HepG2 (cell line): ENCODE results near the gene TTC31. TPM values are rescaled to one million over a fixed set of nuclear protein-coding genes. Genes with fewer than 3 reads are reported as not detected.

Experiments
- BRD4 ChIP-seq: sonication (generic); formaldehyde crosslinking; IDR thresholded peaks from 2 replicates; pipeline ENCODE4 v1.4.0; 2020; ENCODE audit warnings: missing genetic modification reagents
- CBX2 ChIP-seq, 2 experiments: fragments of 200-600 bp in 1 of 2; sonication (generic); formaldehyde crosslinking in 1 of 2; IDR thresholded peaks; 2 replicates each; pipeline versions ENCODE4 v1.7.0 to v1.8.1; 2018 to 2022; ENCODE audit warnings: low read depth in 2 of 2, low read length in 1 of 2, mild to moderate bottlenecking in 1 of 2, missing genetic modification reagents in 1 of 2
- CHD4 ChIP-seq: fragments of 200-600 bp; sonication (generic); IDR thresholded peaks from 2 replicates; pipeline ENCODE4 v1.7.0; 2017; ENCODE audit warnings: mild to moderate bottlenecking, low read length, borderline replicate concordance
- KIAA2018 ChIP-seq: sonication (generic); formaldehyde crosslinking; IDR thresholded peaks from 2 replicates; pipeline ENCODE4 v1.5.0; 2020; ENCODE audit warnings: mild to moderate bottlenecking, missing genetic modification reagents, borderline replicate concordance
- NFE2L2 ChIP-seq: fragments of 150-350 bp; IDR thresholded peaks from 2 replicates; pipeline ENCODE4 v1.6.1; 2014; ENCODE audit warnings: low read length
- PAF1 ChIP-seq: IDR thresholded peaks from 2 replicates; pipeline ENCODE4 v1.6.1; 2016; ENCODE audit warnings: missing genetic modification reagents, missing compliant biosample characterization
- PHF20 ChIP-seq: sonication (generic); formaldehyde crosslinking; IDR thresholded peaks from 2 replicates; pipeline ENCODE4 v1.5.0; 2020; ENCODE audit warnings: mild to moderate bottlenecking, missing genetic modification reagents
- POLR2AphosphoS2 ChIP-seq: IDR thresholded peaks from 2 replicates; pipeline ENCODE4 v1.6.1; 2011; ENCODE audit warnings: low read depth, low read length, improper control_type of control experiment
- RNF2 ChIP-seq: fragments of 450-650 bp; conservative IDR thresholded peaks from 2 replicates; pipeline ENCODE4 v1.6.1; 2016; ENCODE audit warnings: low read depth
- SMYD3 ChIP-seq: sonication (generic); formaldehyde crosslinking; IDR thresholded peaks from 2 replicates; pipeline ENCODE4 v1.8.1; 2023; ENCODE audit warnings: mild to moderate bottlenecking, missing genetic modification reagents
- SRY ChIP-seq: sonication (generic); formaldehyde crosslinking; IDR thresholded peaks from 2 replicates; pipeline ENCODE4 v1.8.0; 2022; ENCODE audit warnings: mild to moderate bottlenecking, missing genetic modification reagents
- ZEB1 ChIP-seq: IDR thresholded peaks from 2 replicates; pipeline ENCODE4 v1.6.1; 2012; ENCODE audit warnings: mild to moderate bottlenecking, low read depth, inconsistent platforms; ENCODE audit not compliant: insufficient replicate concordance
- ZNF230 ChIP-seq: sonication (generic); formaldehyde crosslinking; IDR thresholded peaks from 2 replicates; pipeline ENCODE4 v1.4.0; 2020; ENCODE audit warnings: mild to moderate bottlenecking, missing genetic modification reagents
- ZNF367 ChIP-seq: sonication (generic); formaldehyde crosslinking; IDR thresholded peaks from 2 replicates; pipeline ENCODE4 v1.4.0; 2020; ENCODE audit warnings: missing genetic modification reagents, borderline replicate concordance
- ZNF644 ChIP-seq: IDR thresholded peaks from 2 replicates; pipeline ENCODE4 v1.6.1; 2016; ENCODE audit warnings: low read depth
- ZNF740 ChIP-seq: sonication (generic); formaldehyde crosslinking; IDR thresholded peaks from 2 replicates; pipeline ENCODE4 v1.4.0; 2020; ENCODE audit warnings: missing genetic modification reagents
- polyA plus RNA-seq, 8 experiments: library from polyadenylated mRNA; depleted of rRNA in 3 of 8; stranded (reverse) in 7 of 8; unstranded in 1 of 8; fragments of >200 nt; fragmentation: Illumina TruSeq in 4 of 8; extraction: Trizol in 4 of 8; gene quantifications; 2 replicates each; pipeline versions ENCODE4 v1.2.1 to v1.2.3, GENCODE V29; 2011 to 2016; ENCODE audit warnings: low read depth in 4 of 8, missing spikeins in 1 of 8, mixed read lengths in 1 of 8; ENCODE audit not compliant: insufficient read depth in 1 of 8
- total RNA-seq, 5 experiments: library from RNA; depleted of rRNA; stranded (reverse); fragments of >200 nt; fragmentation: Illumina TruSeq; extraction: Trizol; gene quantifications; 2 replicates each; pipeline ENCODE4 v1.2.3, GENCODE V29; 2016; ENCODE audit warnings: low read depth in 1 of 5
- TF ChIP-seq, protein P1 (sequence below): IDR thresholded peaks from 2 replicates; pipeline ENCODE4 v1.6.1; 2016; ENCODE audit warnings: missing compliant biosample characterization, missing genetic modification reagents, borderline replicate concordance
- TF ChIP-seq, protein P2 (sequence below): sonication (generic); formaldehyde crosslinking; IDR thresholded peaks from 2 replicates; pipeline ENCODE4 v1.4.0; 2020; ENCODE audit warnings: missing genetic modification reagents

Gene TTC31
- total and polyA plus RNA-seq, 2 of the 13 experiments (the other 11 are each of a cell fraction or from before 2014, with no cell fraction given), result 28.3 to 39.5 TPM

GRCh38 chr2:74441690-74442482, 41.0 kb upstream of the TTC31 start, which contains the start of gene RTKN (continued):
- TF ChIP-seq KIAA2018 (CRISPR knock-in tag) (0 out of 2 replicates have a peak, but pooled peaks have one; percentile 33), PHF20 (CRISPR knock-in tag) (peak; percentile 56), ZNF367 (peak; percentile 16; the same call in 1 of the 2 replicates), BRD4 (CRISPR knock-in tag) (peak; percentile 93), ZNF230 (CRISPR knock-in tag) (peak; percentile 90), NFE2L2 (no peak), CHD4 (no peak), ZNF644 (CRISPR knock-in tag) (no peak), POLR2AphosphoS2 (peak; percentile 85; the same call in 1 of the 2 replicates), ZNF740 (CRISPR knock-in tag) (no peak; the same call in 1 of the 2 replicates), SMYD3 (CRISPR knock-in tag) (peak; percentile 89), ZEB1 (no peak), SRY (CRISPR knock-in tag) (peak; percentile 78; the same call in 1 of the 2 replicates), PAF1 (CRISPR knock-in tag) (no peak), CBX2 (IDR thresholded peaks at IDR 0.05; ENCODE audit: low read depth, low read length) (no peak), CBX2 (CRISPR knock-in tag; IDR thresholded peaks at IDR 0.05; ENCODE audit: low read depth) (0 out of 2 replicates have a peak, but pooled peaks have one; percentile 92), RNF2 (peak; percentile 23; the same call in 1 of the 2 replicates)
- TF ChIP-seq, protein P1, sequence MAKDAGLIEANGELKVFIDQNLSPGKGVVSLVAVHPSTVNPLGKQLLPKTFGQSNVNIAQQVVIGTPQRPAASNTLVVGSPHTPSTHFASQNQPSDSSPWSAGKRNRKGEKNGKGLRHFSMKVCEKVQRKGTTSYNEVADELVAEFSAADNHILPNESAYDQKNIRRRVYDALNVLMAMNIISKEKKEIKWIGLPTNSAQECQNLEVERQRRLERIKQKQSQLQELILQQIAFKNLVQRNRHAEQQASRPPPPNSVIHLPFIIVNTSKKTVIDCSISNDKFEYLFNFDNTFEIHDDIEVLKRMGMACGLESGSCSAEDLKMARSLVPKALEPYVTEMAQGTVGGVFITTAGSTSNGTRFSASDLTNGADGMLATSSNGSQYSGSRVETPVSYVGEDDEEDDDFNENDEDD (CRISPR knock-in tag), result peak; percentile 43; the same call in 1 of the 2 replicates
- TF ChIP-seq, protein P2, sequence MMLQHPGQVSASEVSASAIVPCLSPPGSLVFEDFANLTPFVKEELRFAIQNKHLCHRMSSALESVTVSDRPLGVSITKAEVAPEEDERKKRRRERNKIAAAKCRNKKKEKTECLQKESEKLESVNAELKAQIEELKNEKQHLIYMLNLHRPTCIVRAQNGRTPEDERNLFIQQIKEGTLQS (CRISPR knock-in tag), result no peak
